A673 (cell line): Measurements from ENCODE around the gene MIER1.

Experiments used
- CTCF ChIP-seq: fragments of 300-800, 200-600 bp; sonication (generic); conservative IDR thresholded peaks from 2 replicates; pipeline ENCODE4 v1.5.1; 2017; ENCODE audit warnings: low read depth, mild to moderate bottlenecking, antibody characterized with exemption, low read length, moderate library complexity, mixed read lengths
- EZH2 ChIP-seq: fragments of 200-600 bp; sonication (generic); IDR thresholded peaks from 2 replicates; pipeline ENCODE4 v1.6.1; 2017; ENCODE audit warnings: borderline replicate concordance, low read depth, mild to moderate bottlenecking, mixed read lengths, antibody characterized with exemption, low read length; ENCODE audit not compliant: poor library complexity, severe bottlenecking

- TF ChIP-seq CTCF (no peak), EZH2 (no peak)
Observed at GRCh38 chr1:66993076-66993475, 68.3 kb downstream of the MIER1 start.
